ENCODE data around the gene ZFR.
"Not testable (repeated sequence)": the region's sequence is repeated elsewhere in the genome, so short reads cannot be mapped to it uniquely, and the experiment has no call there.

The ZFR gene

GRCh38 chr5:32378966-32379365 lies 65.6 kb downstream of the ZFR start:
- DNase-seq (ENCODE audit: insufficient read length, low spot score) (no peak), FAIRE-seq (no peak)
- no peak for TF ChIP-seq SPI1 (IDR thresholded peaks at IDR 0.05; ENCODE audit: low read depth, low read length)
- TF ChIP-seq POU2F2 (IDR thresholded peaks at IDR 0.05; ENCODE audit: low read depth, low read length) = no peak
- TF ChIP-seq POLR2A (IDR thresholded peaks at IDR 0.05; ENCODE audit: low read depth, low read length) = no peak
- TF ChIP-seq POLR2AphosphoS5 (IDR thresholded peaks at IDR 0.05; ENCODE audit: low read depth, low read length) = no peak
- no peak for TF ChIP-seq TAF1 (IDR thresholded peaks at IDR 0.05; ENCODE audit: low read depth, low read length)
- TF ChIP-seq PAX5 (IDR thresholded peaks at IDR 0.05; ENCODE audit: insufficient read depth, low read length, severe bottlenecking) = no peak

GRCh38 chr5:32369542-32370155 lies 74.9 kb downstream of the ZFR start:
- TF ChIP-seq POLR2AphosphoS5 (IDR thresholded peaks at IDR 0.05; ENCODE audit: low read depth, low read length) (no peak), PAX5 (IDR thresholded peaks at IDR 0.05; ENCODE audit: insufficient read depth, low read length, severe bottlenecking) (no peak), TAF1 (IDR thresholded peaks at IDR 0.05; ENCODE audit: low read depth, low read length) (no peak), SPI1 (IDR thresholded peaks at IDR 0.05; ENCODE audit: low read depth, low read length) (no peak), POLR2A (IDR thresholded peaks at IDR 0.05; ENCODE audit: low read depth, low read length) (no peak), POU2F2 (IDR thresholded peaks at IDR 0.05; ENCODE audit: low read depth, low read length) (no peak)
- DNase-seq (ENCODE audit: insufficient read length, low spot score) = no peak
- no peak for FAIRE-seq

GRCh38 chr5:32369032-32369431 lies 75.5 kb downstream of the ZFR start:
- FAIRE-seq (no peak), DNase-seq (ENCODE audit: insufficient read length, low spot score) (no peak)
- no peak for TF ChIP-seq PAX5 (IDR thresholded peaks at IDR 0.05; ENCODE audit: insufficient read depth, low read length, severe bottlenecking)
- TF ChIP-seq POLR2AphosphoS5 (IDR thresholded peaks at IDR 0.05; ENCODE audit: low read depth, low read length) = no peak
- no peak for TF ChIP-seq SPI1 (IDR thresholded peaks at IDR 0.05; ENCODE audit: low read depth, low read length)
- no peak for TF ChIP-seq POU2F2 (IDR thresholded peaks at IDR 0.05; ENCODE audit: low read depth, low read length)
- TF ChIP-seq TAF1 (IDR thresholded peaks at IDR 0.05; ENCODE audit: low read depth, low read length) = no peak
- TF ChIP-seq POLR2A (IDR thresholded peaks at IDR 0.05; ENCODE audit: low read depth, low read length) = no peak

GRCh38 chr5:32367271-32367670 lies 77.3 kb downstream of the ZFR start:
- FAIRE-seq; DNase-seq (ENCODE audit: insufficient read length, low spot score): not testable (repeated sequence)

GRCh38 chr5:32365623-32366022 lies 78.9 kb downstream of the ZFR start:
- no peak for DNase-seq (ENCODE audit: insufficient read length, low spot score)
- FAIRE-seq = no peak
- TF ChIP-seq POLR2A (IDR thresholded peaks at IDR 0.05; ENCODE audit: low read depth, low read length) (no peak), SPI1 (IDR thresholded peaks at IDR 0.05; ENCODE audit: low read depth, low read length) (no peak), POU2F2 (IDR thresholded peaks at IDR 0.05; ENCODE audit: low read depth, low read length) (no peak), TAF1 (IDR thresholded peaks at IDR 0.05; ENCODE audit: low read depth, low read length) (no peak), PAX5 (IDR thresholded peaks at IDR 0.05; ENCODE audit: insufficient read depth, low read length, severe bottlenecking) (no peak), POLR2AphosphoS5 (IDR thresholded peaks at IDR 0.05; ENCODE audit: low read depth, low read length) (no peak)

- FAIRE-seq (no peak), DNase-seq (ENCODE audit: insufficient read length, low spot score) (no peak)
- TF ChIP-seq SPI1 (IDR thresholded peaks at IDR 0.05; ENCODE audit: low read depth, low read length) (no peak), POLR2A (IDR thresholded peaks at IDR 0.05; ENCODE audit: low read depth, low read length) (no peak), POU2F2 (IDR thresholded peaks at IDR 0.05; ENCODE audit: low read depth, low read length) (no peak), TAF1 (IDR thresholded peaks at IDR 0.05; ENCODE audit: low read depth, low read length) (no peak), POLR2AphosphoS5 (IDR thresholded peaks at IDR 0.05; ENCODE audit: low read depth, low read length) (no peak), PAX5 (IDR thresholded peaks at IDR 0.05; ENCODE audit: insufficient read depth, low read length, severe bottlenecking) (no peak)
Measured at GRCh38 chr5:32363030-32363429, 81.5 kb downstream of the ZFR start.

GRCh38 chr5:32362527-32362926 lies 82.0 kb downstream of the ZFR start:
- no peak for DNase-seq (ENCODE audit: insufficient read length, low spot score)
- no peak for TF ChIP-seq TAF1 (IDR thresholded peaks at IDR 0.05; ENCODE audit: low read depth, low read length)
- TF ChIP-seq SPI1 (IDR thresholded peaks at IDR 0.05; ENCODE audit: low read depth, low read length) = no peak
- TF ChIP-seq POLR2AphosphoS5 (IDR thresholded peaks at IDR 0.05; ENCODE audit: low read depth, low read length) = no peak
- TF ChIP-seq POU2F2 (IDR thresholded peaks at IDR 0.05; ENCODE audit: low read depth, low read length) = no peak
- no peak for TF ChIP-seq PAX5 (IDR thresholded peaks at IDR 0.05; ENCODE audit: insufficient read depth, low read length, severe bottlenecking)
- TF ChIP-seq POLR2A (IDR thresholded peaks at IDR 0.05; ENCODE audit: low read depth, low read length) = no peak
- FAIRE-seq = no peak

- FAIRE-seq = no peak
- DNase-seq (ENCODE audit: insufficient read length, low spot score) = no peak
- TF ChIP-seq POLR2A (IDR thresholded peaks at IDR 0.05; ENCODE audit: low read depth, low read length) (no peak), PAX5 (IDR thresholded peaks at IDR 0.05; ENCODE audit: insufficient read depth, low read length, severe bottlenecking) (no peak), POLR2AphosphoS5 (IDR thresholded peaks at IDR 0.05; ENCODE audit: low read depth, low read length) (no peak), TAF1 (IDR thresholded peaks at IDR 0.05; ENCODE audit: low read depth, low read length) (no peak), SPI1 (IDR thresholded peaks at IDR 0.05; ENCODE audit: low read depth, low read length) (no peak), POU2F2 (IDR thresholded peaks at IDR 0.05; ENCODE audit: low read depth, low read length) (no peak)
Measured at GRCh38 chr5:32360906-32361305, 83.6 kb downstream of the ZFR start.

- no peak for TF ChIP-seq POU2F2 (IDR thresholded peaks at IDR 0.05; ENCODE audit: low read depth, low read length)
- TF ChIP-seq TAF1 (IDR thresholded peaks at IDR 0.05; ENCODE audit: low read depth, low read length) = no peak
- TF ChIP-seq POLR2AphosphoS5 (IDR thresholded peaks at IDR 0.05; ENCODE audit: low read depth, low read length) = no peak
- no peak for TF ChIP-seq POLR2A (IDR thresholded peaks at IDR 0.05; ENCODE audit: low read depth, low read length)
- TF ChIP-seq PAX5 (IDR thresholded peaks at IDR 0.05; ENCODE audit: insufficient read depth, low read length, severe bottlenecking) = no peak
- TF ChIP-seq SPI1 (IDR thresholded peaks at IDR 0.05; ENCODE audit: low read depth, low read length) = no peak
- FAIRE-seq (no peak), DNase-seq (ENCODE audit: insufficient read length, low spot score) (no peak)
Measured at GRCh38 chr5:32358611-32359010, 85.9 kb downstream of the ZFR start.

- FAIRE-seq = no peak
Measured at GRCh38 chr5:32357658-32358057, 86.9 kb downstream of the ZFR start.

More at GRCh38 chr5:32357658-32358057, 86.9 kb downstream of the ZFR start:
- no peak for TF ChIP-seq POU2F2 (IDR thresholded peaks at IDR 0.05; ENCODE audit: low read depth, low read length)
- no peak for TF ChIP-seq POLR2AphosphoS5 (IDR thresholded peaks at IDR 0.05; ENCODE audit: low read depth, low read length)
- no peak for TF ChIP-seq SPI1 (IDR thresholded peaks at IDR 0.05; ENCODE audit: low read depth, low read length)
- no peak for TF ChIP-seq PAX5 (IDR thresholded peaks at IDR 0.05; ENCODE audit: insufficient read depth, low read length, severe bottlenecking)
- TF ChIP-seq POLR2A (IDR thresholded peaks at IDR 0.05; ENCODE audit: low read depth, low read length) = no peak
- no peak for TF ChIP-seq TAF1 (IDR thresholded peaks at IDR 0.05; ENCODE audit: low read depth, low read length)
- DNase-seq (ENCODE audit: insufficient read length, low spot score) = no peak

Measured in GM12891 (cell line).